GM23338 (cell line): ENCODE measurements around the gene RIT1. TPM values are rescaled to one million over a fixed set of nuclear protein-coding genes. Genes with fewer than 3 reads are reported as not detected.

ENCODE experiments used
- ATAC-seq: fragments of 200-7000 bp; cut with Tn5 transposase; 3 replicates; pipeline ENCODE4 v1.9.1; 2020
- DNase-seq: peaks from one replicate; pipeline ENCODE4 v3.0.0-alpha.2; 2015; ENCODE audit warnings: low spot score
- H2AFZ ChIP-seq: fragments of 200-600 bp; sonication (generic); 2 replicates; pipeline ENCODE4 v1.8.0; 2016; ENCODE audit warnings: antibody characterized with exemption, mild to moderate bottlenecking, moderate library complexity
- H3F3A ChIP-seq: fragments of 200-600 bp; sonication (generic); replicated peaks from 2 replicates; pipeline ENCODE4 v1.8.0; 2017; ENCODE audit warnings: antibody characterized with exemption, mixed run types, low read depth
- H3K27ac ChIP-seq: fragments of 200-600 bp; sonication (generic); 2 replicates; pipeline ENCODE4 v1.6.1; 2016; ENCODE audit warnings: low read depth
- H3K27me3 ChIP-seq: fragments of 200-600 bp; sonication (generic); 2 replicates; pipeline ENCODE4 v1.8.0; 2016; ENCODE audit warnings: mild to moderate bottlenecking, mixed run types, moderate library complexity; ENCODE audit not compliant: insufficient read depth
- H3K36me3 ChIP-seq: fragments of 200-600 bp; sonication (generic); 2 replicates; pipeline ENCODE4 v1.8.0; 2016; ENCODE audit warnings: mild to moderate bottlenecking; ENCODE audit not compliant: insufficient read depth
- H3K4me1 ChIP-seq: fragments of 200-600 bp; sonication (generic); 2 replicates; pipeline ENCODE4 v1.8.0; 2016; ENCODE audit warnings: mild to moderate bottlenecking, moderate library complexity; ENCODE audit not compliant: insufficient read depth
- H3K4me2 ChIP-seq: fragments of 200-600 bp; sonication (generic); 2 replicates; pipeline ENCODE4 v1.7.1; 2017; ENCODE audit warnings: mixed run types
- H3K4me3 ChIP-seq: fragments of 200-600 bp; sonication (generic); 2 replicates; pipeline ENCODE4 v1.6.1; 2016; ENCODE audit warnings: mixed run types
- H3K79me2 ChIP-seq: fragments of 200-600 bp; sonication (generic); replicated peaks from 2 replicates; pipeline ENCODE4 v1.8.0; 2017; ENCODE audit warnings: mild to moderate bottlenecking; ENCODE audit not compliant: insufficient read depth
- H3K9me2 ChIP-seq: fragments of 200-600 bp; sonication (generic); 2 replicates; pipeline ENCODE4 v1.8.0; 2017; ENCODE audit not compliant: insufficient read depth
- H4K20me1 ChIP-seq: fragments of 200-600 bp; sonication (generic); replicated peaks from 2 replicates; pipeline ENCODE4 v1.8.0; 2017; ENCODE audit warnings: mild to moderate bottlenecking; ENCODE audit not compliant: insufficient read depth
- H3K27ac Mint-ChIP-seq: 2 replicates; pipeline ENCODE4 v1.8.0; 2020; ENCODE audit warnings: inconsistent platforms, mild to moderate bottlenecking, moderate library complexity, mixed read lengths
- H3K27me3 Mint-ChIP-seq: 3 replicates; pipeline ENCODE4 v1.8.0; 2022; ENCODE audit warnings: low read depth, mild to moderate bottlenecking, moderate library complexity, mixed read lengths, inconsistent platforms; ENCODE audit not compliant: insufficient read depth, poor library complexity
- H3K36me3 Mint-ChIP-seq: 3 replicates; pipeline ENCODE4 v1.8.0; 2021; ENCODE audit warnings: low read depth, mild to moderate bottlenecking, inconsistent platforms, moderate library complexity, mixed read lengths
- H3K4me1 Mint-ChIP-seq: 3 replicates; pipeline ENCODE4 v1.8.0; 2020; ENCODE audit warnings: mild to moderate bottlenecking, inconsistent platforms, mixed read lengths
- H3K4me3 Mint-ChIP-seq: 3 replicates; pipeline ENCODE4 v1.8.0; 2021; ENCODE audit warnings: moderate library complexity, mild to moderate bottlenecking, inconsistent platforms, mixed read lengths
- H3K9me3 Mint-ChIP-seq: 3 replicates; pipeline ENCODE4 v1.8.0; 2020; ENCODE audit warnings: moderate library complexity, mild to moderate bottlenecking, inconsistent platforms, mixed read lengths
- CREB1 ChIP-seq: fragments of 250-450 bp; sonication (Bioruptor Pico); IDR thresholded peaks from 2 replicates; pipeline ENCODE4 v1.5.0; 2020; ENCODE audit warnings: low read depth, mild to moderate bottlenecking, moderate library complexity
- ETS1 ChIP-seq: IDR thresholded peaks from 2 replicates; pipeline ENCODE4 v1.6.1; 2016; ENCODE audit warnings: antibody characterized with exemption
- EZH2 ChIP-seq: fragments of 200-600 bp; sonication (generic); IDR thresholded peaks from one replicate; pipeline ENCODE4 v1.8.0; 2017; ENCODE audit warnings: antibody characterized with exemption, mild to moderate bottlenecking, low read depth; ENCODE audit not compliant: unreplicated experiment
- JUNB ChIP-seq: IDR thresholded peaks from one replicate; pipeline ENCODE4 v1.6.1; 2016; ENCODE audit warnings: antibody characterized with exemption; ENCODE audit not compliant: unreplicated experiment
- POLR2AphosphoS5 ChIP-seq: IDR thresholded peaks from 2 replicates; pipeline ENCODE4 v1.6.1; 2016; ENCODE audit warnings: antibody characterized with exemption, low read depth
- REST ChIP-seq: IDR thresholded peaks from one replicate; pipeline ENCODE4 v1.6.1; 2018; ENCODE audit warnings: antibody characterized with exemption; ENCODE audit not compliant: unreplicated experiment
- ZNF114 ChIP-seq: fragments of 250-450 bp; sonication (Bioruptor Pico); IDR thresholded peaks from 2 replicates; pipeline ENCODE4 v1.5.0; 2020; ENCODE audit warnings: mild to moderate bottlenecking, moderate library complexity
- ZNF462 ChIP-seq: fragments of 250-450 bp; sonication (Bioruptor Pico); IDR thresholded peaks from 2 replicates; pipeline ENCODE4 v1.5.0; 2020; ENCODE audit warnings: mild to moderate bottlenecking, moderate library complexity
- polyA plus RNA-seq: library from polyadenylated mRNA; unstranded; fragments of >200 nt; fragmentation: Nextera tagmentation; extraction: Ambion mirVana; gene quantifications from 2 replicates; pipeline ENCODE4 v1.2.1, GENCODE V29; 2016
- total RNA-seq: library from RNA; depleted of rRNA; stranded (reverse); fragments of >200 nt; shearing (Covaris generic); gene quantifications from 2 replicates; pipeline ENCODE4 v1.2.3, GENCODE V29; 2014

The RIT1 gene
- total and polyA plus RNA-seq, 2 experiments from 2014 or later, result 21.5 to 24.4 TPM

GRCh38 chr1:155858800-155859233, 52.3 kb downstream of the RIT1 start (continued):
- TF ChIP-seq ZNF462 (CRISPR knock-in tag) (no peak), REST (no peak)

GRCh38 chr1:155856975-155857930, 53.9 kb downstream of the RIT1 start, which contains the start of gene GON4L:
Gene GON4L (minus strand): TSS chr1:155857214. CDS start chr1:155853780, 3,434 bp downstream.
- Histone ChIP-seq H3K4me1 (peaks cover 11% of the 10 kb centered on the region), H3K27ac (peak within 1 kb of the TSS; percentile 58; the same call in 1 of the 2 replicates), H3K79me2 (peaks cover 45% of the 10 kb centered on the region), H3K27me3 (no peaks in the 10 kb centered on the region), H3K4me3 (peak within 1 kb of the TSS; percentile 58), H3K36me3 (peaks cover 19% of the 10 kb centered on the region), H2AFZ (peak within 1 kb of the TSS; percentile 24; the same call in 1 of the 2 replicates), H3F3A (peaks cover 16% of the 10 kb centered on the region), H4K20me1 (peaks cover 16% of the 10 kb centered on the region), H3K9me2 (no peaks in the 10 kb centered on the region), H3K4me2 (peak within 1 kb of the TSS; percentile 97)
- no peaks in the 10 kb centered on the region for H3K9me3 Mint-ChIP-seq
- DNase-seq, result peak; percentile 97
- H3K36me3 Mint-ChIP-seq, result peaks cover 26% of the 10 kb centered on the region
- peak within 1 kb of the TSS; percentile 97 for H3K27ac Mint-ChIP-seq
- H3K4me3 Mint-ChIP-seq, result peak within 1 kb of the TSS; percentile 100
- ATAC-seq, result peak; percentile 75
- peaks cover 14% of the 10 kb centered on the region for H3K27me3 Mint-ChIP-seq
- TF ChIP-seq EZH2 (no peak), JUNB (no peak), POLR2AphosphoS5 (peak; percentile 98), CREB1 (CRISPR knock-in tag) (peak; percentile 83), ZNF114 (CRISPR knock-in tag) (no peak), ETS1 (peak; percentile 94)
- peaks cover 6% of the 10 kb centered on the region for H3K4me1 Mint-ChIP-seq
